Rectal smooth muscle tissue (tissue), 1 donor: ENCODE results near the gene TEDC2.

Source experiments
- H3K27ac ChIP-seq: one replicate; pipeline ENCODE4 v1.7.0; 2013; ENCODE audit warnings: low read depth, low read length, inconsistent platforms
- H3K27me3 ChIP-seq: one replicate; pipeline ENCODE4 v1.7.0; 2013; ENCODE audit warnings: low read length; ENCODE audit not compliant: control insufficient read depth, insufficient read depth
- H3K36me3 ChIP-seq: one replicate; pipeline ENCODE4 v1.7.0; 2013; ENCODE audit warnings: low read length; ENCODE audit not compliant: control insufficient read depth, insufficient read depth
- H3K4me1 ChIP-seq: one replicate; pipeline ENCODE4 v1.7.0; 2013; ENCODE audit warnings: low read length; ENCODE audit not compliant: control insufficient read depth, insufficient read depth
- H3K4me3 ChIP-seq: one replicate; pipeline ENCODE4 v1.7.0; 2013; ENCODE audit warnings: low read length
- H3K9ac ChIP-seq: one replicate; pipeline ENCODE4 v1.7.0; 2013; ENCODE audit warnings: low read length

TEDC2 gene

DNA sequence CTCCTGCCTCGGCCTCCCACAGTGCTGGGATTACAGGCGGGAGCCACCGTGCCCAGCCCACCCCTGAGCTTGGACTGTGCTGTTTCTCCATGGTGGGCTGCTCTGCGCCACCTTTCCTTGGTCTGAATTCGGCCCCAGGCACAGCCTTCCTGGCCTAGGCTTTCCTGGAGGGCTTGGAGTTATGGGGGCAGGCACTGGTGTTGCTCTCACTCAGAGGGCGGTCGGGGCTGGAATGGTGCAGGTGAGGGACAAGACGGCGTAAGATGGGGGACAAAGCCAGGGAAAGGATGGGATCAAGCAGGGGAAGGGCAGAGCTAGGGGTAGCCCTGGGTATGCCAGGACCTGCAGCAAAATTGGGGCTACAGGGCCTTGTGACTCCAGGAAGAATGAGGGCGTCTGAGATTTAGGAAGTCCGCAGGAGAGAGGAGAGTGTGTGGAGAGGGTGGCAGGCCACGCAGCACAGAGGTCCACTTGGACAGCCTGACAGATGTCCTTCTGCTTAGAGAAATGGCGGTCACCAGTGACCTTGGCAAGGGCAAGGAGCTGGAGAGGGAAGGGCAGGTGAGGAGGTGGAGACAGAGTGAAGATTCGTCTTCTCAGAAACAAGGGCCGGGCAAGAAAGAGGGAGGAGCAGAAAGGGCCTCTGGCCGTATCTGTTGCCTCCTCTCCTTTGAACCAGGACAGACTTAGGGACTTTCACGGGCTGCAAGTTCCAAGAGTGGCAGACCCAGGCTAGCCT lies 52.3 kb downstream of the TEDC2 start:
- Histone ChIP-seq H3K4me1 (peaks cover 16% of the 10 kb centered on the region), H3K9ac (no peak overlapping the region), H3K27me3 (no peaks in the 10 kb centered on the region), H3K4me3 (no peak overlapping the region), H3K36me3 (no peaks in the 10 kb centered on the region), H3K27ac (no peak overlapping the region)

GRCh38 chr16:2512735-2513404 lies 53.0 kb downstream of the TEDC2 start:
- H3K27ac ChIP-seq = peak overlapping the region; percentile 99
- peaks cover 19% of the 10 kb centered on the region for H3K4me1 ChIP-seq
- H3K27me3 ChIP-seq = no peaks in the 10 kb centered on the region

DNA sequence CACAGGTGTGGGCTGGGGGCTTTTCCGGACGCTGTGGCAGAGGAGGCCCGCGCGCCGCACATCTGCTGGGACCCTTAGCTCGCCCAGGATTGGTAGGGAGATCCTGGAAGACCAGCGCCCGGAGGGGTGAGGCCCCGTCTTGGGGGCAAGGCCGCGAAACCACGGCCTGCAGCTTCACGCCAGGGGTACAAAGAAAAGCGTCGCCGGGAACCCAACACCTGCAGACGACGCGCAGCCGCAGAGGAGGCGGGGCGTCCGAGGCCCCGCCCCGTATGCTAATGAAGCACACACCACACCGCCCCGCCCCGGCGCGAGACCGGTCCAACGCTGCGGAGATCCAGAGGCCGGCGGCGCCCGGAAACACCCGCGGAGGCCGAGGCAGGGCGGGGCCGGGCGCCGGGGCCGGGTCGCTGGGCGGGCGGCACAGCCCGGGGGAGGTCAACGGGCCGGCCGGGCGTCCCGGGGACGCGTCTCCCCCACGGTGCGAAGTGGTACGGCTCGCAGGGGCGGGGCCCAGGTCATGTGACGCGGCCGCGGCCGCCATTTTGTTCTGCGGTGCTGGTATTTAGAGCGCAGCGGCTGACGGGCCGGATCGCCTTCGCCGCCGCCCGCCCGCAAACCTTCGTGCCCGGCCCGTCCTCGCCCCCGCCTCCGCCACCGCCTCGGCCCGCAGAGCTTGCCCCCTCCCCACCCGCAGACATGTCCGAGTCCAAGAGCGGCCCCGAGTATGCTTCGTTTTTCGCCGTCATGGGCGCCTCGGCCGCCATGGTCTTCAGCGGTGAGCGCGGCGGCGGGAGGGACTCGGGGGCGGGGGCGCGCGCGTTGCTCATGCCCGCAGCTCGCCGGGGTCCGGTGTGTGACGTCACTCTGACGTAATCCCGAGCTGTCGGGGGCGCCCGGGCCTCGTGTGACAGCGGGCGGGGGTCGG lies 53.8 kb downstream of the TEDC2 start, which contains the start of gene ATP6V0C:
ATP6V0C (plus strand) TSS at position 548 of the 928 bp plus-strand sequence; CDS start at position 700, 152 bp downstream.
- H3K4me1 ChIP-seq = peaks cover 26% of the 10 kb centered on the region
- H3K36me3 ChIP-seq = no peaks in the 10 kb centered on the region
- peak within 1 kb of the TSS; percentile 99 for H3K27ac ChIP-seq
- peak within 1 kb of the TSS; percentile 74 for H3K9ac ChIP-seq
- peak within 1 kb of the TSS; percentile 92 for H3K4me3 ChIP-seq
- no peaks in the 10 kb centered on the region for H3K27me3 ChIP-seq

More at GRCh38 chr16:2512735-2513404, 53.0 kb downstream of the TEDC2 start:
- no peaks in the 10 kb centered on the region for H3K36me3 ChIP-seq
- H3K4me3 ChIP-seq = peak overlapping the region; percentile 92
- no peak overlapping the region for H3K9ac ChIP-seq
